GM12875 (cell line): ENCODE data around the gene RAPGEF6.

ENCODE experiments used
- H3K4me3 ChIP-seq: one replicate; pipeline ENCODE4 v1.5.1; 2011; ENCODE audit warnings: low read depth, low read length, control low read depth
- CTCF ChIP-seq: IDR thresholded peaks from 2 replicates; pipeline ENCODE4 v1.5.1; 2011; ENCODE audit warnings: low read depth, mild to moderate bottlenecking, control low read depth, inconsistent platforms, low read length, moderate library complexity, borderline replicate concordance; ENCODE audit not compliant: insufficient read depth

RAPGEF6 gene

DNA sequence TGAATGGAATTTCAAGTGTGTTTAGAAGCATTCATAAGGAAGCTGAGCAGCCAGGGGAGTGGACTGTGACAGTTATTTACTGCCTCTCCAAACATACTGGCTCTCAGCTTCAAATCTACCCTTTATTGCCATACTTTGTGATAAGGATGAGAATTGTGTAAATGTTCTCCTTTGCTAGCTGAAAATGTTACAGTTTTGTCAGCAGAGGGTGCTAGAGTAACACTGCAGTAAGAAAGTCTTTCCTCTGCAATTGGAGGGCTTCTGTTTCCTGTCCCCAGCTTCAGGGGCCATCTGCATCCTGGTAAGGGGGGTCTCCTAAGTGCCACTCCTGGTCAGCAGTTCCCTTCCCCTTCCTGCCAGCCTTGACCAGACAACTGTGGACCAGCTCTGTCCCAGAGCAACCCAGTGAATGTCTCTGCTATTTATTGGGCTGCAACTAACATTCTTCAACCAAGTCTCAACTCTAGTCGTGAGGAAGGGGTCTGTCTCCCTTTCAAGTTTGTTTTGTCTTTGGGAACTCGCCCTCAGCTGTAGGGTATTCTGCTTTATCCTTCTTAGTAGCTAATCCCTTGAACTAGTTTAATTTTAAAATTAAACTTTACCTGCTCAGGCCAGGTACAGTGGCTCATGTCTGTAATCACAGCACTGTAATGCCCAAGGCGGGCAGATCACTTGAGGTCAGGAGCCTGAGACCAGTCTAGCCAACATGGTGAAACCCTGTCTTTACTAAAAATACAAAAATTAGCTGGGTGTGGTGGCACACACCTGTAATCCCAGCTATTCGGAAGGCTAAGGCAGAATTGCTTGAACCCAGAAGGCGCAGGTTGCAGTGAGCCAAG is 45.3 kb downstream of the RAPGEF6 start:
- TF ChIP-seq CTCF: peak; percentile 76
- no peak overlapping the region for H3K4me3 ChIP-seq

- no peak for TF ChIP-seq CTCF
- H3K4me3 ChIP-seq: no peak overlapping the region
These were observed 47.5 kb downstream of the RAPGEF6 start for GRCh38 chr5:131587541-131587940.

DNA sequence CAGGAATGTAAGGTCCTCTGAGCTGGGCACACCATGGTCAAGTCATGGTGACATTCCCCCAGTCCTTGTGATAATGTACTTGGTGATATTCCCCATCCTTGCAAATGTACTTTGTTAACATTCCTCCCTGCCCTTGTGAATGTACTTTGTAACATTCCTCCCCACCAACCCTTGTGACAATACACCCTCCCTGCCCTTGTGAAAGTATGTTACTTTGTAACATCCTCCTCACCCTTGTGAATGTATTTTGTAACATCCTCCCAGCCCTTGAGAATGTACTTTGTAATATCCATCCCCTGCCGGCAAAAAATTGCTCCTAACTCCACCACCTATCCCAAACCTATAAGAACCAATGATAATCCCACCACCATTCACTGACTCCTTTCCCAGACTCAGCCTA is 53.3 kb downstream of the RAPGEF6 start:
- no peak overlapping the region for H3K4me3 ChIP-seq
- no peak for TF ChIP-seq CTCF

DNA sequence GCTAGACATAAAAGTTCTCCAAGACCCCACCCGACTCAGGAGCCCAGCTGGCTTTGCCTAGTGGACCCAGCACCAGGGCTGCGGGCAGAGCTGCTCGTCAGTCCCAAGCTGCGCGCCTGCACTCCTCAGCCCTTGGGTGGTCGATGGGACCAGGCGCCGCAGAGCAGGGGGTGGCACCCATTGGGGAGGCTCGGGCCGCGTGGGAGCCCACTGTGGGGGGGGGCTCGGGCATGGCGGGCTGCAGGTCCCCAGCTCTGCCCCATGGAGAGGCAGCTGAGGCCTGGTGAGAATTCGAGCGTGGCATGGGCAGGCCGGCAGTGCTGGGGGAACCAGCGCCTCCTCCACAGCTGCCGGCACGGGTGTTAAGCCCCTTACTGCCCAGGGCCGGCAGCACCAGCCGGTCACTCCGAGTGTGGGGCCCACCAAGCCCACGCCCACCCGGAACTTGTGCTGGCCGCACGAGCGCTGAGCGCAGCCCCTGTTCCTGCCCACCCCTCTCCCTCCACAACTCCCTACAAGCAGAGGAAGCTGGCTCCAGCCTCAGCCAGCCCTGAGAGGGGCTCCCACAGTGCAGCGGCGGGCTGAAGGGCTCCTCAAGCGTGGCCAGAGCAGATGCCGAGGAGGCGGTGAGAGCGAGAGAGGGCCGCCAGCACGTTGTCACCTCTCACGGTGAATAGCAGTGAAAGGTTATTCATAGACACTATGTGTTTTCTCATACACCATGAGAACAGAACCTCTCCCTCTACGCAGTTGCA is 54.9 kb downstream of the RAPGEF6 start:
- TF ChIP-seq CTCF: no peak
- H3K4me3 ChIP-seq: no peak overlapping the region

DNA sequence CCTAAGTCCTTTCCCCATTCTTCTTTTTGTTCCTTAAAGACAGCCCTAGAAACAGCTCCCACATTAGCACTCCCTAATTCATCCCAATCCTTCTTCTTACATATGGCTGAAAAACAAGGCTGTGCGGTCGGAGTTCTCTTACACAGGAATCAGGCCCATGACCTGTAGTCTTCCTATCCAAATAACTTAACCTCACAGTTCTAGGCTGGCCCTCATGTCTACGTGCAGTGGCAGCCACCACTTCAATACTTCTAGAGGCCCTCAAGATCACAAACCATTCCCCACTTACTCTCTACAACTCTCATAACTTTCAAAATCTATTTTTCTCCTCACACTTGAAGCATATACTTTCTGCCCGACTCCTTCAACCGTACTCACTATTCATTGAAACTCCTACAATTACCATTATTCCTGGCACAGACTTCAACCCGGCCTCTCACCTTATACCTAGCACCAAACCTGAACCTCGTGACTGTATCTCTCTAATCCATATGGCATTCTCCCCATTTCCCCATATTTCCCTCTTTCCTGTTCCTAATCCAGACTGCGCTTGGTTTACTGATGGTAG is 59.3 kb downstream of the RAPGEF6 start:
- H3K4me3 ChIP-seq: no peak overlapping the region
- no peak for TF ChIP-seq CTCF

GRCh38 chr5:131571669-131572168 is 63.3 kb downstream of the RAPGEF6 start:
- TF ChIP-seq CTCF: no peak
- H3K4me3 ChIP-seq: no peak overlapping the region

DNA sequence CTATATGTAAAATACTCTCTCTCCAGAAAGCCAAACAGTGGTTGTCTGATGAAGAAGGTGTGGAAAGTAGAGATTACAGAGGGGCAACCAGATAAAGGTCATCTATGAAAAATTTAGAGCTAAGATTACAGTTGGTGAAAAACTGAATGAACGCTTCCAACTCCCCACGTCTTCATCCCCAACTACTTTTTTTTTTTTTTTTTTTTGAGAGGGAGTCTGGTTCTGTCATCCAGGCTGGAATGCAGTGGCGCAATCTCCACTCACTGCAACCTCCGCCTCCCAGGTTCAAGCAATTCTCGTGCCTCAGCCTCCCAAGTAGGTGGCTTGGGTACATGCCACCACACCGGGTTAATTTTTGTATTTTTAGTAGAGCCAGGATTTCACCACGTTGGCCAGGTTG is 64.3 kb downstream of the RAPGEF6 start:
- no peak for TF ChIP-seq CTCF
- H3K4me3 ChIP-seq: no peak overlapping the region
